ENCODE results near the gene KTI12. TPM values are rescaled to one million over a fixed set of nuclear protein-coding genes. Genes with fewer than 3 reads are reported as not detected.
"Not testable (repeated sequence)": the region's sequence is repeated elsewhere in the genome, so short reads cannot be mapped to it uniquely, and the experiment has no call there.

KTI12 gene
- total and polyA plus RNA-seq, 7 experiments from 2014 or later = 14.5 to 39.4 (median 18.1) TPM

DNA sequence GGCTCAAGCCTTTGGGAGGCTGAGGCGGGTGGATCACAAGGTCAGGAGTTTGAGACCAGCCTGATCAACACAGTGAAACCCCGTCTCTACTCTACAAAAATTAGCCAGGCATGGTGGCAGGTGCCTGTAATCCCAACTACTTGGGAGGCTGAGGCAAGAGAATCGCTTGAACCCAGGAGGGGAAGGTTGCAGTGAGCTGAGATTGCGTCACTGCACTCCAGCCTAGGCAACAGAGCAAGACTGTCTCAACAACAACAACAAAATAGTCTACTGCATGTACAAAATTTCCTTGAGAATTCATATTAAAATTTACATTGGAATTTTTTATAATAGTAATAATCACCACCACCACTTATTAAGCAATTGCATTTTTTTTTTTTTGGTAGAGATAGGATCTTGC, 15.7 kb upstream of the KTI12 start:
- ATAC-seq; H3K27me3 ChIP-seq (ENCODE audit: control insufficient read depth in 2 of 2, insufficient read depth in 2 of 2, low read length in 2 of 2); H3K36me3 ChIP-seq (ENCODE audit: control insufficient read depth in 2 of 3, insufficient read depth in 3 of 3, low read length in 3 of 3); CTCF ChIA-PET; intact Hi-C loops (cut with micrococcal nuclease); H3K4me3 Mint-ChIP-seq; DNase-seq; H3K27ac ChIP-seq (ENCODE audit: low read depth, low read length); H3K4me1 ChIP-seq (ENCODE audit: control insufficient read depth in 2 of 2, insufficient read depth in 2 of 2, low read length in 2 of 2); H3K9me3 ChIP-seq (ENCODE audit: control insufficient read depth in 2 of 3, low read length in 3 of 3); H3K27me3 Mint-ChIP-seq; H3K4me3 ChIP-seq (ENCODE audit: low read length); H3K9me3 Mint-ChIP-seq: not testable (repeated sequence)
- peak overlapping the region in 1 of 9 donors; percentile 51 for H3K27ac Mint-ChIP-seq
- peaks cover 24 to 58% (median 41%) of the 10 kb centered on the region in 7 donors for H3K4me1 Mint-ChIP-seq
- H3K36me3 Mint-ChIP-seq = peaks cover 8 to 23% (median 21%) of the 10 kb centered on the region in 5 donors
- POLR2A ChIA-PET = interaction anchor here (0.7 to 1.2 kb wide), 3 partner anchors 10 to 20 kb away, joined by 3 to 10 read pairs (median 3); no protein-coding TSS in a partner anchor

DNA sequence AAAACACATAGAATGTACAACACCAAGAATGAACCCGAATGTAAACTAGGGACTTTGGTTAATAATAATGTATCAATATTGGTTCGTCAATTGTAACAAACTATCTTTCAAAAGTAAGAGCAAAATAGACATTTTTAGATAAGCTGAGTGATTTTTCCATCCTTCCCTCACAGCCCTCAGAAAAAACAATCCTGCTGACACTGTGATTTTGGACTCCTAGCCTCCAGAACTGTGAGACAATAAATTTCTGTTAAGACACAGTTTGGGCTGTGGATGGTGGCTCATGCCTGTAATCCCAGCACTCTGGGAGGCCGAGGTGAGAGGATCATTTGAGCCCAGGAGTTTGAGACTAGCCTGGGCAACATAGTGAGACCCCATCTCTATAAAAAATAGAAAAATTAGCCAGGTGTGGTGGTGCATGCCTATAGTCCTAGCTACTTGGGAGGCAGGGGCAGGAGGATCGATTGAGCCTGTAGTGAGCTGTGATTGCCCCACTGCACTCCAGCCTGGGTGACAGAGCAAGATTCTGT, 12.1 kb upstream of the KTI12 start:
- CTCF ChIA-PET = interaction anchor here (1.1 kb wide), 1 partner anchor 11 kb away, joined by 3 read pairs; no protein-coding TSS in a partner anchor
- H3K36me3 ChIP-seq (ENCODE audit: control insufficient read depth in 2 of 3, insufficient read depth in 3 of 3, low read length in 3 of 3); H3K27me3 Mint-ChIP-seq; H3K4me3 Mint-ChIP-seq; H3K27me3 ChIP-seq (ENCODE audit: control insufficient read depth in 2 of 2, insufficient read depth in 2 of 2, low read length in 2 of 2); ATAC-seq; H3K9me3 Mint-ChIP-seq; H3K4me3 ChIP-seq (ENCODE audit: low read length); H3K9me3 ChIP-seq (ENCODE audit: control insufficient read depth in 2 of 3, low read length in 3 of 3); POLR2A ChIA-PET; H3K27ac ChIP-seq (ENCODE audit: low read depth, low read length); H3K27ac Mint-ChIP-seq; intact Hi-C loops (cut with micrococcal nuclease); DNase-seq; H3K4me1 ChIP-seq (ENCODE audit: control insufficient read depth in 2 of 2, insufficient read depth in 2 of 2, low read length in 2 of 2): not testable (repeated sequence)
- Mint-ChIP-seq H3K36me3 (peaks cover 4 to 26% (median 19%) of the 10 kb centered on the region in 5 donors), H3K4me1 (peaks cover 16 to 36% (median 32%) of the 10 kb centered on the region in 7 donors)

DNA sequence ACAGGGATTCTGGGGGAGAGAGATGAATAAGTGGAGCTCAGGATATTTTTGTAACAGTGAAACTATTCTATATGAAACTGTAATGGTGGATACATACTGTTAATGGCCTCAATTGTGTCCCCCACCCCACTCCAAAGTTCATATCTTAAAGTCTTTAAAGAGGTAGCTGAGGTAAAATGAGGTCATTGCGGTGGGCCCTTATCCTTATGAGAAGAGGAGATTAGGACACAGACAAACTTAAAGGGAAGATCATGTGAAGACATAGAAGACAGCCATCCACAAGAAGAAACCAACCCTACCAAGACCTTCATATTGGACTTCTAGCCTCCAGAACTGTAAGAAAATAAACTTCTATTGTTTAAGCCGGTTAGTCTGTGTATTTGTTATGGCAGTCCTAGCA, 11.6 kb upstream of the KTI12 start:
- Mint-ChIP-seq H3K27me3 (no peaks in the 10 kb centered on the region), H3K9me3 (no peaks in the 10 kb centered on the region), H3K4me3 (no peak overlapping the region), H3K36me3 (peaks cover 4 to 26% (median 19%) of the 10 kb centered on the region in 5 donors), H3K27ac (peak overlapping the region in 1 of 9 donors; percentile 42), H3K4me1 (peaks cover 12 to 32% (median 28%) of the 10 kb centered on the region in 7 donors)
- H3K4me1 ChIP-seq (ENCODE audit: control insufficient read depth in 2 of 2, insufficient read depth in 2 of 2, low read length in 2 of 2) = no peaks in the 10 kb centered on the region
- ChIA-PET POLR2A (interaction anchor here (1.8 kb wide), 1 partner anchor 11 kb away, joined by 5 read pairs; the partner anchor contains the start of gene KTI12), CTCF (no interaction called here)
- H3K36me3 ChIP-seq (ENCODE audit: control insufficient read depth in 2 of 3, insufficient read depth in 3 of 3, low read length in 3 of 3) = peaks cover 0 to 11% (median 4%) of the 10 kb centered on the region in 3 experiments
- ATAC-seq (no peak), DNase-seq (no peak)
- H3K27me3 ChIP-seq (ENCODE audit: control insufficient read depth in 2 of 2, insufficient read depth in 2 of 2, low read length in 2 of 2) = no peaks in the 10 kb centered on the region
- intact Hi-C loops (cut with micrococcal nuclease) = no loop called here
- no peak overlapping the region for H3K4me3 ChIP-seq (ENCODE audit: low read length)
- H3K27ac ChIP-seq (ENCODE audit: low read depth, low read length) = no peak overlapping the region
- H3K9me3 ChIP-seq (ENCODE audit: control insufficient read depth in 2 of 3, low read length in 3 of 3) = no peaks in the 10 kb centered on the region

DNA sequence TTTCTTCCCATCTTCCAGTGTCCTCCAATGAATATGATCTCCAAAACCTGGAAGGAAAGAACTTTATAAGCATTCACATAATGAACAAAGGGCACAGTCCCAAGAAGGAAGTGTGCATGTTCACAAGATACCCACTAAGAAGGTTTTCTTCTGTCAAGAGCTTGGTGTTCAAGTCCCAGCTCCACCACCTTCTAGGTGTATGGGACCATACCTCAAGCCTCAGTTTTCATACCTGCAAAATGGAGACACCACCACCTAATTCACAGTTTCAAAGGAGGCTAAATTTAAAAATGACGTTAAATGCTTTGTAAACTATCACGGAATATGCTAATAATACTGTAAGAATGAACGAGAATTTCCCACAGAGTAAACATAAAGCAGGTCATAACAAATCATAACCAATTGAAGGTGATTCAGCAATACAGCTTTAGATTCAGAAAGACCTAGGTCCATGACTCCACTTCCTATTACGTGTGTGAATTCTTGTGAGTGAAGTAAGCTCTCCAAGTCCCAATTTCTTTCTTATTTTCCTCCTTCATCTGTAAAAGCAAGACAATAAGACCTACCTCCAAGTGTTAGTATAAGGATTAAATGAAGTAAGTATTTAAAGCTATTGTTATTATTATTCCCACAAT, 8.1 kb upstream of the KTI12 start:
- H3K36me3 Mint-ChIP-seq = peaks cover 4 to 33% (median 18%) of the 10 kb centered on the region in 5 donors
- CTCF ChIA-PET = no interaction called here
- Histone ChIP-seq H3K36me3 (ENCODE audit: control insufficient read depth in 2 of 3, insufficient read depth in 3 of 3, low read length in 3 of 3) (peaks cover 2 to 36% (median 4%) of the 10 kb centered on the region in 3 experiments), H3K4me3 (ENCODE audit: low read length) (no peak overlapping the region), H3K27ac (ENCODE audit: low read depth, low read length) (no peak overlapping the region), H3K9me3 (ENCODE audit: control insufficient read depth in 2 of 3, low read length in 3 of 3) (no peaks in the 10 kb centered on the region), H3K4me1 (ENCODE audit: control insufficient read depth in 2 of 2, insufficient read depth in 2 of 2, low read length in 2 of 2) (no peaks in the 10 kb centered on the region), H3K27me3 (ENCODE audit: control insufficient read depth in 2 of 2, insufficient read depth in 2 of 2, low read length in 2 of 2) (no peaks in the 10 kb centered on the region)
- DNase-seq = no peak
- H3K4me1 Mint-ChIP-seq = peaks cover 9 to 28% (median 18%) of the 10 kb centered on the region in 7 donors
- ATAC-seq = no peak
- POLR2A ChIA-PET = interaction anchor here (1.4 kb wide), 1 partner anchor 8 kb away, joined by 5 read pairs; the partner anchor contains the start of gene KTI12
- H3K9me3 Mint-ChIP-seq = no peaks in the 10 kb centered on the region
- no peaks in the 10 kb centered on the region for H3K27me3 Mint-ChIP-seq
- intact Hi-C loops (cut with micrococcal nuclease) = no loop called here
- no peak overlapping the region for H3K4me3 Mint-ChIP-seq
- no peak overlapping the region for H3K27ac Mint-ChIP-seq

DNA sequence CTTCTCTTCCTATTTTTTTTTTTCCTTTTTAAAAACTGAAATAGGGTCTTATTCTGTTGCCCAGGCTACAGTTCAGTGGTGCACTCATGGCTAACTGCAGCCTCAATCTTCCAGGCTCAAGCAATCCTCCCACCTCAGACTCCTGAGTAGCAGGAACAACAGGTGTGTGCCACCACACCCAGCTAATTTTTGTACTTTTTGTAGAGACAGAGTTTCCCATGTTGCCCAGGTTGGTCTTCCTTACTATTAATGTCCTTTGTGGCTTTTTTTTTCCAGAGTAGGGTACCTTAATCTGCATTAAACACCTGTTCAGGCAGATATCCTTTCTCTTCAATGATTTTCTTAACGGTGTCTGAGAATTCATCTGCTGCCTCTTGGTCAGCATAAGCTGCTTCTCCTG, 4.3 kb upstream of the KTI12 start:
- Mint-ChIP-seq H3K9me3 (no peaks in the 10 kb centered on the region), H3K27me3 (no peaks in the 10 kb centered on the region), H3K36me3 (peaks cover 0 to 23% (median 4%) of the 10 kb centered on the region in 5 donors), H3K27ac (peak overlapping the region in 3 of 9 donors; percentile 23 to 47 (median 39)), H3K4me3 (no peak overlapping the region), H3K4me1 (peaks cover under 1 to 16% (median 9%) of the 10 kb centered on the region in 7 donors)
- ATAC-seq = no peak
- H3K36me3 ChIP-seq (ENCODE audit: control insufficient read depth in 2 of 3, insufficient read depth in 3 of 3, low read length in 3 of 3) = peaks cover 4 to 41% (median 5%) of the 10 kb centered on the region in 3 experiments
- peaks cover 5 to 6% of the 10 kb centered on the region in 2 donors for H3K4me1 ChIP-seq (ENCODE audit: control insufficient read depth in 2 of 2, insufficient read depth in 2 of 2, low read length in 2 of 2)
- intact Hi-C loops (cut with micrococcal nuclease) = no loop called here
- CTCF ChIA-PET = no interaction called here
- POLR2A ChIA-PET = no interaction called here
- H3K27ac ChIP-seq (ENCODE audit: low read depth, low read length) = no peak overlapping the region
- no peak overlapping the region for H3K4me3 ChIP-seq (ENCODE audit: low read length)
- H3K9me3 ChIP-seq (ENCODE audit: control insufficient read depth in 2 of 3, low read length in 3 of 3) = no peaks in the 10 kb centered on the region
- no peak for DNase-seq
- H3K27me3 ChIP-seq (ENCODE audit: control insufficient read depth in 2 of 2, insufficient read depth in 2 of 2, low read length in 2 of 2) = no peaks in the 10 kb centered on the region

DNA sequence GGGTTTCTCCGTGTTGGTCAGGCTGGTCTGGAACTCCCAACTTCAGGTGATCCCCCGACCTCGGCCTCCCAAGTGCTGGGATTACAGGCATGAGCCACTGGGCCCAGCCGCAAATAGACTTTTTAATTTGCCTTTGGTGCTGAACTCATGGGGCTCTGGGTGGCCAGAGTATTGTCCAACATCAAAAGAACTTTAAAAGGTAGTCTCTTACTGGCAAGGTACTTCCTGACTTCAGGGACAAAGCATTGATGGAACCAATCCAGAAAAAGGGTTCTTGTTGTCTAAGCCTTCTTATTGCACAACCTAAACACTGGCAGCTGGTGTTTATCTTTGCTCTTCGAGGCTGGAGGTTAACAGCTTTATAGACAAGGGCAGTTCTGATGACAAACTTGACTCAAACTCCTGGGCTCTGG, 3.8 kb upstream of the KTI12 start:
- Mint-ChIP-seq H3K4me3 (no peak overlapping the region), H3K4me1 (peaks cover 1 to 20% (median 12%) of the 10 kb centered on the region in 7 donors), H3K27ac (peak overlapping the region in 1 of 9 donors; percentile 39), H3K36me3 (peaks cover 0 to 23% (median 4%) of the 10 kb centered on the region in 5 donors), H3K27me3 (no peaks in the 10 kb centered on the region), H3K9me3 (no peaks in the 10 kb centered on the region)
- ChIA-PET POLR2A (no interaction called here), CTCF (interaction anchor here (0.7 kb wide), 1 partner anchor 1070 kb away, joined by 5 read pairs; no protein-coding TSS in a partner anchor)
- peaks cover 8 to 9% of the 10 kb centered on the region in 2 donors for H3K4me1 ChIP-seq (ENCODE audit: control insufficient read depth in 2 of 2, insufficient read depth in 2 of 2, low read length in 2 of 2)
- H3K36me3 ChIP-seq (ENCODE audit: control insufficient read depth in 2 of 3, insufficient read depth in 3 of 3, low read length in 3 of 3) = peaks cover 4 to 41% (median 5%) of the 10 kb centered on the region in 3 experiments
- intact Hi-C loops (cut with micrococcal nuclease) = no loop called here
- H3K4me3 ChIP-seq (ENCODE audit: low read length) = no peak overlapping the region
- no peaks in the 10 kb centered on the region for H3K27me3 ChIP-seq (ENCODE audit: control insufficient read depth in 2 of 2, insufficient read depth in 2 of 2, low read length in 2 of 2)
- ATAC-seq = no peak
- no peak overlapping the region for H3K27ac ChIP-seq (ENCODE audit: low read depth, low read length)
- no peak for DNase-seq
- H3K9me3 ChIP-seq (ENCODE audit: control insufficient read depth in 2 of 3, low read length in 3 of 3) = no peaks in the 10 kb centered on the region
